Smooth muscle cell (in vitro differentiated cells): Measurements from ENCODE around the gene FRS2. TPM values are rescaled to one million over a fixed set of nuclear protein-coding genes. Genes with fewer than 3 reads are reported as not detected.

Source experiments
- DNase-seq: peaks from one replicate; lab custom pipeline; 2025; ENCODE audit not compliant: unreplicated experiment; lab: John Stamatoyannopoulos, UW
- H2AFZ ChIP-seq: fragments of 200-600 bp; sonication (generic); 2 replicates; pipeline ENCODE4 v1.6.0; 2016; ENCODE audit warnings: antibody characterized with exemption, low read depth, mild to moderate bottlenecking
- H3F3A ChIP-seq: fragments of 200-600 bp; sonication (generic); 2 replicates; pipeline ENCODE4 v1.6.0; 2017; ENCODE audit warnings: antibody characterized with exemption, low read depth
- H3K27ac ChIP-seq: fragments of 200-600 bp; sonication (generic); 2 replicates; pipeline ENCODE4 v1.5.1; 2016; ENCODE audit warnings: low read depth, mild to moderate bottlenecking
- H3K27me3 ChIP-seq: fragments of 200-600 bp; sonication (generic); 2 replicates; pipeline ENCODE4 v1.6.1; 2016; ENCODE audit warnings: low read depth, mild to moderate bottlenecking
- H3K36me3 ChIP-seq: fragments of 200-600 bp; sonication (generic); 2 replicates; pipeline ENCODE4 v1.5.1; 2016; ENCODE audit warnings: low read depth
- H3K4me1 ChIP-seq: fragments of 200-600 bp; sonication (generic); 2 replicates; pipeline ENCODE4 v1.5.1; 2016; ENCODE audit warnings: low read depth
- H3K4me2 ChIP-seq: fragments of 200-600 bp; sonication (generic); 2 replicates; pipeline ENCODE4 v1.6.0; 2016; ENCODE audit warnings: mild to moderate bottlenecking
- H3K4me3 ChIP-seq: fragments of 200-600 bp; sonication (generic); 2 replicates; pipeline ENCODE4 v1.5.1; 2016; ENCODE audit warnings: mild to moderate bottlenecking
- H3K79me2 ChIP-seq: fragments of 200-600 bp; sonication (generic); 2 replicates; pipeline ENCODE4 v1.6.0; 2016; ENCODE audit warnings: low read depth, mild to moderate bottlenecking
- H3K9ac ChIP-seq: fragments of 200-600 bp; sonication (generic); 2 replicates; pipeline ENCODE4 v1.6.0; 2016; ENCODE audit warnings: low read depth
- H3K9me3 ChIP-seq: fragments of 200-600 bp; sonication (generic); replicated peaks from 2 replicates; pipeline ENCODE4 v1.5.1; 2016; ENCODE audit warnings: low read depth
- H4K20me1 ChIP-seq: fragments of 200-600 bp; sonication (generic); 2 replicates; pipeline ENCODE4 v1.6.0; 2016; ENCODE audit warnings: low read depth
- WGBS: methylation state at CpG from one replicate; pipeline ENCODE4 v1.1.7; 2016; ENCODE audit warnings: low lambda C conversion rate; 5-methylcytosine and 5-hydroxymethylcytosine counted together
- polyA plus RNA-seq: library from polyadenylated mRNA; unstranded; fragments of >200 nt; fragmentation: Nextera tagmentation; extraction: Ambion mirVana; gene quantifications from 2 replicates; pipeline ENCODE4 v1.2.1, GENCODE V29; 2016
- total RNA-seq: library from RNA; depleted of rRNA; stranded (reverse); fragments of >200 nt; gene quantifications from 2 replicates; pipeline ENCODE4 v1.2.3, GENCODE V29; 2014
- TF ChIP-seq, protein P1 (sequence below): fragments of 200-600 bp; sonication (generic); IDR thresholded peaks from 2 replicates; pipeline ENCODE4 v1.5.1; 2017; ENCODE audit warnings: borderline replicate concordance, mild to moderate bottlenecking, antibody characterized with exemption; ENCODE audit not compliant: insufficient read depth, poor library complexity, severe bottlenecking

The FRS2 gene
- total and polyA plus RNA-seq, 2 experiments from 2014 or later: 23.8 to 90.2 TPM

- Histone ChIP-seq H3K4me1 (peaks cover 33% of the 10 kb centered on the region), H3K4me2 (peak overlapping the region; percentile 61), H3K79me2 (peaks cover 100% of the 10 kb centered on the region), H3K36me3 (no peaks in the 10 kb centered on the region), H3K27ac (peak overlapping the region; percentile 86), H2AFZ (no peak overlapping the region), H4K20me1 (peaks cover 98% of the 10 kb centered on the region), H3K9ac (peak overlapping the region; percentile 45), H3K27me3 (no peaks in the 10 kb centered on the region), H3F3A (peaks cover 16% of the 10 kb centered on the region), H3K4me3 (no peak overlapping the region), H3K9me3 (no peaks in the 10 kb centered on the region)
- DNase-seq: no peak
- WGBS: 45% methylated on average over 8 of the region's 8 CpGs
- TF ChIP-seq, protein P1, sequence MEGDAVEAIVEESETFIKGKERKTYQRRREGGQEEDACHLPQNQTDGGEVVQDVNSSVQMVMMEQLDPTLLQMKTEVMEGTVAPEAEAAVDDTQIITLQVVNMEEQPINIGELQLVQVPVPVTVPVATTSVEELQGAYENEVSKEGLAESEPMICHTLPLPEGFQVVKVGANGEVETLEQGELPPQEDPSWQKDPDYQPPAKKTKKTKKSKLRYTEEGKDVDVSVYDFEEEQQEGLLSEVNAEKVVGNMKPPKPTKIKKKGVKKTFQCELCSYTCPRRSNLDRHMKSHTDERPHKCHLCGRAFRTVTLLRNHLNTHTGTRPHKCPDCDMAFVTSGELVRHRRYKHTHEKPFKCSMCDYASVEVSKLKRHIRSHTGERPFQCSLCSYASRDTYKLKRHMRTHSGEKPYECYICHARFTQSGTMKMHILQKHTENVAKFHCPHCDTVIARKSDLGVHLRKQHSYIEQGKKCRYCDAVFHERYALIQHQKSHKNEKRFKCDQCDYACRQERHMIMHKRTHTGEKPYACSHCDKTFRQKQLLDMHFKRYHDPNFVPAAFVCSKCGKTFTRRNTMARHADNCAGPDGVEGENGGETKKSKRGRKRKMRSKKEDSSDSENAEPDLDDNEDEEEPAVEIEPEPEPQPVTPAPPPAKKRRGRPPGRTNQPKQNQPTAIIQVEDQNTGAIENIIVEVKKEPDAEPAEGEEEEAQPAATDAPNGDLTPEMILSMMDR: no peak
Measured at GRCh38 chr12:69502345-69503081, 32.3 kb downstream of the FRS2 start.

- H4K20me1 ChIP-seq: peaks cover 95% of the 10 kb centered on the region
- WGBS: 73% methylated on average over 1 of the region's 1 CpG
Measured at GRCh38 chr12:69508091-69508490, 37.9 kb downstream of the FRS2 start.

GRCh38 chr12:69508621-69509020, 38.4 kb downstream of the FRS2 start:
- no peak overlapping the region for H2AFZ ChIP-seq
- no peak overlapping the region for H3K9ac ChIP-seq
- peaks cover 61% of the 10 kb centered on the region for H3K4me1 ChIP-seq
- H3K27ac ChIP-seq: peak overlapping the region; percentile 72
- H3K9me3 ChIP-seq: no peaks in the 10 kb centered on the region
- no peak for DNase-seq
- peaks cover 90% of the 10 kb centered on the region for H4K20me1 ChIP-seq
- H3F3A ChIP-seq: no peaks in the 10 kb centered on the region
- WGBS: 42% methylated on average over 1 of the region's 1 CpG
- TF ChIP-seq, protein P1: no peak
- no peaks in the 10 kb centered on the region for H3K36me3 ChIP-seq
- H3K27me3 ChIP-seq: no peaks in the 10 kb centered on the region
- H3K4me2 ChIP-seq: peak overlapping the region; percentile 62
- peaks cover 100% of the 10 kb centered on the region for H3K79me2 ChIP-seq
- no peak overlapping the region for H3K4me3 ChIP-seq

More at GRCh38 chr12:69508091-69508490, 37.9 kb downstream of the FRS2 start:
- H3F3A ChIP-seq: no peaks in the 10 kb centered on the region
- H3K27ac ChIP-seq: peak overlapping the region; percentile 72
- no peaks in the 10 kb centered on the region for H3K36me3 ChIP-seq
- no peak overlapping the region for H3K4me3 ChIP-seq
- no peak for DNase-seq
- H3K4me2 ChIP-seq: peak overlapping the region; percentile 62
- H3K9me3 ChIP-seq: no peaks in the 10 kb centered on the region
- H3K4me1 ChIP-seq: peaks cover 56% of the 10 kb centered on the region
- no peak overlapping the region for H2AFZ ChIP-seq
- no peaks in the 10 kb centered on the region for H3K27me3 ChIP-seq
- H3K9ac ChIP-seq: no peak overlapping the region
- H3K79me2 ChIP-seq: peaks cover 100% of the 10 kb centered on the region
- TF ChIP-seq, protein P1: no peak
